ENCODE results near the gene CD84. TPM values are rescaled to one million over a fixed set of nuclear protein-coding genes. Genes with fewer than 3 reads are reported as not detected.
"Not testable (repeated sequence)": the region's sequence is repeated elsewhere in the genome, so short reads cannot be mapped to it uniquely, and the experiment has no call there.

Gene CD84
- total RNA-seq, 1 donor from 2014 or later, result not detected

DNA sequence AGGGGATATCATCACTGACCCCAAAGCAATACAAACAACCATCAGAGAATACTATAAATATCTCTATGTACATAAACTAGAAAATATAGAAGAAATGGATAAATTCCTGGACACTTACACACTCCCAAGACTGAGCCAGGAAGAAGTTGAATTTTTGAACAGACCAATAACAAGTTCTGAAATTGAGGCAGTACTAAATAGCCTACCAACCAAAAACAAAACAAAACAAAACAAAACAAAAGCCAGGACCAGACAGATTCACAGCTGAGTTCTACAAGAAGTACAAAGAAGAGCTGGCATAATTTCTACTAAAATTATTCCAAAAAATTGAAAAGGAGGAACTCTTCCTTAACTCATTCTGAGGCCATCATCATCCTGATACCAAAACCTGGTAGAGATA lies 18.5 kb downstream of the CD84 start:
- Mint-ChIP-seq H3K27ac (no peak overlapping the region), H3K36me3 (no peaks in the 10 kb centered on the region), H3K4me1 (no peaks in the 10 kb centered on the region), H3K4me3 (no peak overlapping the region), H3K9me3 (peaks cover 10% of the 10 kb centered on the region), H3K27me3 (ENCODE audit: insufficient read depth, low read depth) (no peaks in the 10 kb centered on the region)
- Histone ChIP-seq H3K4me3 (no peak overlapping the region), H3K4me1 (no peaks in the 10 kb centered on the region), H3K9me3 (ENCODE audit: low read depth) (no peaks in the 10 kb centered on the region), H3K36me3 (no peaks in the 10 kb centered on the region), H3K9ac (no peak overlapping the region), H3K79me2 (ENCODE audit: low read depth) (no peaks in the 10 kb centered on the region), H4K20me1 (ENCODE audit: low read depth) (no peaks in the 10 kb centered on the region), H2AFZ (replicated peaks) (no peak overlapping the region), H3K4me2 (no peak overlapping the region), H3K27me3 (no peaks in the 10 kb centered on the region), H3K27ac (no peak overlapping the region), H3F3A (ENCODE audit: low read depth) (no peaks in the 10 kb centered on the region)
- no peak for DNase-seq (ENCODE audit: low spot score)
- TF ChIP-seq, protein P1, sequence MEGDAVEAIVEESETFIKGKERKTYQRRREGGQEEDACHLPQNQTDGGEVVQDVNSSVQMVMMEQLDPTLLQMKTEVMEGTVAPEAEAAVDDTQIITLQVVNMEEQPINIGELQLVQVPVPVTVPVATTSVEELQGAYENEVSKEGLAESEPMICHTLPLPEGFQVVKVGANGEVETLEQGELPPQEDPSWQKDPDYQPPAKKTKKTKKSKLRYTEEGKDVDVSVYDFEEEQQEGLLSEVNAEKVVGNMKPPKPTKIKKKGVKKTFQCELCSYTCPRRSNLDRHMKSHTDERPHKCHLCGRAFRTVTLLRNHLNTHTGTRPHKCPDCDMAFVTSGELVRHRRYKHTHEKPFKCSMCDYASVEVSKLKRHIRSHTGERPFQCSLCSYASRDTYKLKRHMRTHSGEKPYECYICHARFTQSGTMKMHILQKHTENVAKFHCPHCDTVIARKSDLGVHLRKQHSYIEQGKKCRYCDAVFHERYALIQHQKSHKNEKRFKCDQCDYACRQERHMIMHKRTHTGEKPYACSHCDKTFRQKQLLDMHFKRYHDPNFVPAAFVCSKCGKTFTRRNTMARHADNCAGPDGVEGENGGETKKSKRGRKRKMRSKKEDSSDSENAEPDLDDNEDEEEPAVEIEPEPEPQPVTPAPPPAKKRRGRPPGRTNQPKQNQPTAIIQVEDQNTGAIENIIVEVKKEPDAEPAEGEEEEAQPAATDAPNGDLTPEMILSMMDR (IDR thresholded peaks at IDR 0.05), result no peak
- TF ChIP-seq EZH2 (IDR thresholded peaks at IDR 0.05), result no peak
- TF ChIP-seq EZH2phosphoT487 (IDR thresholded peaks at IDR 0.05), result no peak

DNA sequence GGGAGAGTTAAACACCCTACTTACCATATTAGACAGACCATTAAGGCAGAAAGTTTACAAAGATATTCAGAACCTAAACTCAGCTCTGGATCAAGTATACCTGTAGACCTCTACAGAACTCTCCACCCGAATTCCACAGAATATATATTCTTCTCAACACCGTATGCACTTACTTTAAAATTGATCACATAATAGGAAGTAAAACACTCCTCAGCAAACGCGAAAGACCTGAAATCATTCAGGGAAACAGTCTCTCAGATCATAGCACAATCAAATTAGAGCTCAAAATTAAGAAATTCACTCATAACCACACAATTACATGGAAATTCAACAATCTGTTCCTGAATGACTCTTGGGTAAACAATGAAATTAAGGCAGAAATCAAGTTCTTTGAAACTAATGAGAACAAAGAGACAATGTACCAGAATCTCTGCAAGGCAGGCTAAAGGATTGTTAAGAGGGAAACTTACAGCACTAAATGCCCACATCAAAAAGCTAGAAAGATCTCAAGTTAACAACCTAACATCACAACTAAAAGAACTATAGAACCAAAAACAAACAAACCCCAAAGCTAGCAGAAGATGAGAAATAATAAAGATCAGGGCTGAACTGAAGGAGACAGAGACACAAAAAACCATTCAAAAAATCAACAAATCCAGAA lies 19.1 kb downstream of the CD84 start:
- Histone ChIP-seq H2AFZ (replicated peaks) (no peak overlapping the region), H3K4me3 (no peak overlapping the region), H3K9ac (no peak overlapping the region), H3K4me1 (no peaks in the 10 kb centered on the region), H3K9me3 (ENCODE audit: low read depth) (no peaks in the 10 kb centered on the region), H3K79me2 (ENCODE audit: low read depth) (no peaks in the 10 kb centered on the region), H3F3A (ENCODE audit: low read depth) (no peaks in the 10 kb centered on the region), H3K4me2 (no peak overlapping the region), H3K36me3 (no peaks in the 10 kb centered on the region), H3K27ac (no peak overlapping the region), H4K20me1 (ENCODE audit: low read depth) (no peaks in the 10 kb centered on the region), H3K27me3 (no peaks in the 10 kb centered on the region)
- H3K27me3 Mint-ChIP-seq (ENCODE audit: insufficient read depth, low read depth), result no peaks in the 10 kb centered on the region
- peaks cover 10% of the 10 kb centered on the region for H3K9me3 Mint-ChIP-seq
- H3K4me3 Mint-ChIP-seq, result no peak overlapping the region
- H3K36me3 Mint-ChIP-seq, result no peaks in the 10 kb centered on the region
- TF ChIP-seq EZH2phosphoT487 (IDR thresholded peaks at IDR 0.05), result no peak
- TF ChIP-seq EZH2 (IDR thresholded peaks at IDR 0.05), result no peak
- TF ChIP-seq, protein P1 (IDR thresholded peaks at IDR 0.05), result no peak
- H3K27ac Mint-ChIP-seq, result no peak overlapping the region
- no peaks in the 10 kb centered on the region for H3K4me1 Mint-ChIP-seq
- DNase-seq (ENCODE audit: low spot score), result no peak

GRCh38 chr1:160559437-160559836 lies 19.9 kb downstream of the CD84 start:
- H3K36me3 ChIP-seq; H4K20me1 ChIP-seq (ENCODE audit: low read depth); H3K27me3 ChIP-seq; H3K27me3 Mint-ChIP-seq (ENCODE audit: insufficient read depth, low read depth); H2AFZ ChIP-seq (replicated peaks); DNase-seq (ENCODE audit: low spot score); H3K4me3 ChIP-seq; H3K9ac ChIP-seq; H3K4me3 Mint-ChIP-seq; H3K36me3 Mint-ChIP-seq; H3F3A ChIP-seq (ENCODE audit: low read depth); H3K9me3 ChIP-seq (ENCODE audit: low read depth); H3K27ac ChIP-seq; H3K4me1 ChIP-seq; H3K27ac Mint-ChIP-seq; H3K4me2 ChIP-seq; H3K79me2 ChIP-seq (ENCODE audit: low read depth); H3K4me1 Mint-ChIP-seq: not testable (repeated sequence)
- H3K9me3 Mint-ChIP-seq, result peaks cover 10% of the 10 kb centered on the region

DNA sequence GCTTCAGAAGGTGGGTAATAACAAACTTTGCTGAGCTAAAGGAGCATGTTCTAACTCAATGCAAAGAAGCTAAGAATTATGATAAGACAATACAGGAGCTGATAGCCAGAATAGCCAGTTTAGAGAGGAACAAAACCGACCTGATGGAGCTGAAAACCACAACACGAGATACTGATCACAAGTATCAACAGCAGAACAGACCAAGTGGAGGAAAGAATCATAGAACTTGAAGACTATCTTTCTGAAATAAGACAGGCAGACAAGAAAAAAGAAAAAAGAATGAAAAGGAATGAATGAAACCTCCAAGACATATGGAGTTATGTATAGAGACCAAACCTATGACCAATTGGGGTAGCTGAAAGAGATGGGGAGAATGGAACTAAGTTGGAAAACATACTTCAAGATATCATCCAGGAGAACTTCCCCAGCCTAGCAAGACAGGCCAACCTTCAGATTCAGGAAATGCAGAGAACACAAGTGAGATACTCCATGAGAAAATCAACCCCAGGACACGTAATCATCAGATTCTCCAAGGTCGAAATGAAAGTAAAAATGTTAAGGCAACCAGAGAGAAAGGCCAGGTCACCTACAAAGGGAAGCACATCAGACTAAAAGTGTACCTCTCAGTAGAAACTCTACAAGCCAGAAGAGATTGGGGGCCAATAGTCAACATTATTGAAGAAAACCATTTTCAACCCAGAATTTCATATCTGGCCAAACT lies 20.5 kb downstream of the CD84 start:
- Histone ChIP-seq H3K4me1 (no peaks in the 10 kb centered on the region), H3K27me3 (no peaks in the 10 kb centered on the region), H3K4me2 (no peak overlapping the region), H3K4me3 (no peak overlapping the region), H3K79me2 (ENCODE audit: low read depth) (no peaks in the 10 kb centered on the region), H4K20me1 (ENCODE audit: low read depth) (no peaks in the 10 kb centered on the region), H3K27ac (no peak overlapping the region), H3F3A (ENCODE audit: low read depth) (no peaks in the 10 kb centered on the region), H3K36me3 (no peaks in the 10 kb centered on the region), H2AFZ (replicated peaks) (no peak overlapping the region), H3K9me3 (ENCODE audit: low read depth) (no peaks in the 10 kb centered on the region), H3K9ac (no peak overlapping the region)
- H3K27me3 Mint-ChIP-seq (ENCODE audit: insufficient read depth, low read depth), result no peaks in the 10 kb centered on the region
- DNase-seq (ENCODE audit: low spot score), result no peak
- H3K4me1 Mint-ChIP-seq, result no peaks in the 10 kb centered on the region
- H3K27ac Mint-ChIP-seq, result no peak overlapping the region
- no peaks in the 10 kb centered on the region for H3K36me3 Mint-ChIP-seq
- H3K4me3 Mint-ChIP-seq, result no peak overlapping the region
- TF ChIP-seq EZH2phosphoT487 (IDR thresholded peaks at IDR 0.05) (no peak), EZH2 (IDR thresholded peaks at IDR 0.05) (no peak)
- TF ChIP-seq, protein P1 (IDR thresholded peaks at IDR 0.05), result no peak
- H3K9me3 Mint-ChIP-seq, result peaks cover 10% of the 10 kb centered on the region

Measured in neural progenitor cell (in vitro differentiated cells).